ENCODE results near the gene NKD1.

NKD1 gene

GRCh38 chr16:50671644-50672260 is 123.6 kb downstream of the NKD1 start:
- Histone ChIP-seq H3K9ac (ENCODE audit: low read length) (no peak overlapping the region), H3K36me3 (ENCODE audit: insufficient read depth, low read length) (no peaks in the 10 kb centered on the region), H3K27ac (ENCODE audit: low read depth, low read length) (no peak overlapping the region), H3K27me3 (ENCODE audit: control insufficient read depth in 1 of 2, insufficient read depth in 2 of 2, low read length in 2 of 2) (peaks cover 3 to 15% of the 10 kb centered on the region in 2 donors), H3K4me1 (ENCODE audit: insufficient read depth, low read length) (no peaks in the 10 kb centered on the region), H3K4me3 (ENCODE audit: low read depth in 1 of 2, low read length in 2 of 2) (no peak overlapping the region), H3K9me3 (ENCODE audit: low read length) (peaks cover 14% of the 10 kb centered on the region)

GRCh38 chr16:50673496-50674275 is 125.5 kb downstream of the NKD1 start:
- Histone ChIP-seq H3K36me3 (ENCODE audit: insufficient read depth, low read length) (no peaks in the 10 kb centered on the region), H3K27ac (ENCODE audit: low read depth, low read length) (no peak overlapping the region), H3K9ac (ENCODE audit: low read length) (no peak overlapping the region)

GRCh38 chr16:50674831-50675230 is 126.6 kb downstream of the NKD1 start:
- H3K4me1 ChIP-seq (ENCODE audit: insufficient read depth, low read length) = no peaks in the 10 kb centered on the region
- H3K9ac ChIP-seq (ENCODE audit: low read length) = no peak overlapping the region
- peaks cover 14% of the 10 kb centered on the region for H3K9me3 ChIP-seq (ENCODE audit: low read length)
- H3K36me3 ChIP-seq (ENCODE audit: insufficient read depth, low read length) = no peaks in the 10 kb centered on the region
- no peak overlapping the region for H3K4me3 ChIP-seq (ENCODE audit: low read depth in 1 of 2, low read length in 2 of 2)
- H3K27me3 ChIP-seq (ENCODE audit: control insufficient read depth in 1 of 2, insufficient read depth in 2 of 2, low read length in 2 of 2) = peaks cover 3 to 15% of the 10 kb centered on the region in 2 donors
- H3K27ac ChIP-seq (ENCODE audit: low read depth, low read length) = no peak overlapping the region

More at GRCh38 chr16:50673496-50674275, 125.5 kb downstream of the NKD1 start:
- Histone ChIP-seq H3K9me3 (ENCODE audit: low read length) (peaks cover 14% of the 10 kb centered on the region), H3K27me3 (ENCODE audit: control insufficient read depth in 1 of 2, insufficient read depth in 2 of 2, low read length in 2 of 2) (peaks cover 3 to 15% of the 10 kb centered on the region in 2 donors), H3K4me1 (ENCODE audit: insufficient read depth, low read length) (no peaks in the 10 kb centered on the region), H3K4me3 (ENCODE audit: low read depth in 1 of 2, low read length in 2 of 2) (no peak overlapping the region)

GRCh38 chr16:50675686-50676610 is 127.8 kb downstream of the NKD1 start:
- no peak overlapping the region for H3K27ac ChIP-seq (ENCODE audit: low read depth, low read length)
- no peaks in the 10 kb centered on the region for H3K36me3 ChIP-seq (ENCODE audit: insufficient read depth, low read length)
- no peaks in the 10 kb centered on the region for H3K4me1 ChIP-seq (ENCODE audit: insufficient read depth, low read length)
- H3K9me3 ChIP-seq (ENCODE audit: low read length) = peaks cover 14% of the 10 kb centered on the region
- H3K4me3 ChIP-seq (ENCODE audit: low read depth in 1 of 2, low read length in 2 of 2) = no peak overlapping the region
- no peak overlapping the region for H3K9ac ChIP-seq (ENCODE audit: low read length)
- peaks cover 3 to 15% of the 10 kb centered on the region in 2 donors for H3K27me3 ChIP-seq (ENCODE audit: control insufficient read depth in 1 of 2, insufficient read depth in 2 of 2, low read length in 2 of 2)

- no peaks in the 10 kb centered on the region for H3K36me3 ChIP-seq (ENCODE audit: insufficient read depth, low read length)
- no peaks in the 10 kb centered on the region for H3K4me1 ChIP-seq (ENCODE audit: insufficient read depth, low read length)
- H3K9ac ChIP-seq (ENCODE audit: low read length) = no peak overlapping the region
- H3K27ac ChIP-seq (ENCODE audit: low read depth, low read length) = no peak overlapping the region
- no peak overlapping the region for H3K4me3 ChIP-seq (ENCODE audit: low read depth in 1 of 2, low read length in 2 of 2)
- H3K9me3 ChIP-seq (ENCODE audit: low read length) = peaks cover 10% of the 10 kb centered on the region
- peaks cover 3 to 15% of the 10 kb centered on the region in 2 donors for H3K27me3 ChIP-seq (ENCODE audit: control insufficient read depth in 1 of 2, insufficient read depth in 2 of 2, low read length in 2 of 2)
Measured at GRCh38 chr16:50676684-50677225, 128.6 kb downstream of the NKD1 start.

- no peak overlapping the region for H3K9ac ChIP-seq (ENCODE audit: low read length)
- no peak overlapping the region for H3K27ac ChIP-seq (ENCODE audit: low read depth, low read length)
- H3K27me3 ChIP-seq (ENCODE audit: control insufficient read depth in 1 of 2, insufficient read depth in 2 of 2, low read length in 2 of 2) = peaks cover 3 to 15% of the 10 kb centered on the region in 2 donors
- H3K4me3 ChIP-seq (ENCODE audit: low read depth in 1 of 2, low read length in 2 of 2) = no peak overlapping the region
- H3K36me3 ChIP-seq (ENCODE audit: insufficient read depth, low read length) = no peaks in the 10 kb centered on the region
- H3K9me3 ChIP-seq (ENCODE audit: low read length) = peaks cover 4% of the 10 kb centered on the region
- H3K4me1 ChIP-seq (ENCODE audit: insufficient read depth, low read length) = no peaks in the 10 kb centered on the region
Measured at GRCh38 chr16:50677351-50677750, 129.2 kb downstream of the NKD1 start.

GRCh38 chr16:50678531-50678930 is 130.3 kb downstream of the NKD1 start:
- H3K27ac ChIP-seq (ENCODE audit: low read depth, low read length) = no peak overlapping the region
- H3K9ac ChIP-seq (ENCODE audit: low read length) = no peak overlapping the region
- H3K4me1 ChIP-seq (ENCODE audit: insufficient read depth, low read length) = no peaks in the 10 kb centered on the region
- H3K9me3 ChIP-seq (ENCODE audit: low read length) = no peaks in the 10 kb centered on the region
- H3K36me3 ChIP-seq (ENCODE audit: insufficient read depth, low read length) = no peaks in the 10 kb centered on the region
- peaks cover 0 to 4% of the 10 kb centered on the region in 2 donors for H3K27me3 ChIP-seq (ENCODE audit: control insufficient read depth in 1 of 2, insufficient read depth in 2 of 2, low read length in 2 of 2)
- H3K4me3 ChIP-seq (ENCODE audit: low read depth in 1 of 2, low read length in 2 of 2) = no peak overlapping the region

- no peak overlapping the region for H3K9ac ChIP-seq (ENCODE audit: low read length)
- no peaks in the 10 kb centered on the region for H3K27me3 ChIP-seq (ENCODE audit: control insufficient read depth in 1 of 2, insufficient read depth in 2 of 2, low read length in 2 of 2)
- H3K4me1 ChIP-seq (ENCODE audit: insufficient read depth, low read length) = no peaks in the 10 kb centered on the region
- H3K27ac ChIP-seq (ENCODE audit: low read depth, low read length) = no peak overlapping the region
- no peak overlapping the region for H3K4me3 ChIP-seq (ENCODE audit: low read depth in 1 of 2, low read length in 2 of 2)
- H3K9me3 ChIP-seq (ENCODE audit: low read length) = no peaks in the 10 kb centered on the region
- no peaks in the 10 kb centered on the region for H3K36me3 ChIP-seq (ENCODE audit: insufficient read depth, low read length)
Measured at GRCh38 chr16:50679266-50679665, 131.1 kb downstream of the NKD1 start.

- Histone ChIP-seq H3K27ac (ENCODE audit: low read depth, low read length) (no peak overlapping the region), H3K9ac (ENCODE audit: low read length) (no peak overlapping the region), H3K4me3 (ENCODE audit: low read depth in 1 of 2, low read length in 2 of 2) (no peak overlapping the region), H3K36me3 (ENCODE audit: insufficient read depth, low read length) (no peaks in the 10 kb centered on the region), H3K4me1 (ENCODE audit: insufficient read depth, low read length) (no peaks in the 10 kb centered on the region), H3K9me3 (ENCODE audit: low read length) (no peaks in the 10 kb centered on the region), H3K27me3 (ENCODE audit: control insufficient read depth in 1 of 2, insufficient read depth in 2 of 2, low read length in 2 of 2) (no peaks in the 10 kb centered on the region)
Measured at GRCh38 chr16:50679676-50680555, 131.7 kb downstream of the NKD1 start.

- Histone ChIP-seq H3K36me3 (ENCODE audit: insufficient read depth, low read length) (no peaks in the 10 kb centered on the region), H3K9ac (ENCODE audit: low read length) (no peak overlapping the region), H3K27ac (ENCODE audit: low read depth, low read length) (no peak overlapping the region), H3K4me1 (ENCODE audit: insufficient read depth, low read length) (no peaks in the 10 kb centered on the region), H3K27me3 (ENCODE audit: control insufficient read depth in 1 of 2, insufficient read depth in 2 of 2, low read length in 2 of 2) (no peaks in the 10 kb centered on the region), H3K9me3 (ENCODE audit: low read length) (no peaks in the 10 kb centered on the region), H3K4me3 (ENCODE audit: low read depth in 1 of 2, low read length in 2 of 2) (no peak overlapping the region)
Measured at GRCh38 chr16:50680556-50680893, 132.3 kb downstream of the NKD1 start.
